Dendritic cell treated with granulocyte-macrophage colony-stimulating factor and Interleukin-4, amounts not matched to agents 40 ng/mL and 50 ng/mL, for 4 days (primary cell): ENCODE data around the gene NKX1-2.
"Not testable (repeated sequence)": the region's sequence is repeated elsewhere in the genome, so short reads cannot be mapped to it uniquely, and the experiment has no call there.

ENCODE experiments used
- H3K27ac Mint-ChIP-seq: one replicate; pipeline ENCODE4 v1.8.0; 2022; ENCODE audit warnings: mild to moderate bottlenecking, mixed read lengths
- H3K27me3 Mint-ChIP-seq: one replicate; pipeline ENCODE4 v1.8.0; 2022; ENCODE audit warnings: mild to moderate bottlenecking, mixed read lengths
- H3K36me3 Mint-ChIP-seq: one replicate; pipeline ENCODE4 v1.8.0; 2022; ENCODE audit warnings: low read depth, mixed read lengths
- H3K4me1 Mint-ChIP-seq: one replicate; pipeline ENCODE4 v1.8.0; 2022; ENCODE audit warnings: low read depth, mixed read lengths
- H3K4me3 Mint-ChIP-seq: one replicate; pipeline ENCODE4 v1.8.0; 2022; ENCODE audit warnings: mild to moderate bottlenecking, moderate library complexity, mixed read lengths
- H3K9me3 Mint-ChIP-seq: one replicate; pipeline ENCODE4 v1.8.0; 2022; ENCODE audit warnings: mixed read lengths
- intact Hi-C: fragments of 100-400 bp; cut with micrococcal nuclease; formaldehyde crosslinking; loops from one replicate; pipeline ENCODE4 v1.15.0; 2022

The NKX1-2 gene

DNA sequence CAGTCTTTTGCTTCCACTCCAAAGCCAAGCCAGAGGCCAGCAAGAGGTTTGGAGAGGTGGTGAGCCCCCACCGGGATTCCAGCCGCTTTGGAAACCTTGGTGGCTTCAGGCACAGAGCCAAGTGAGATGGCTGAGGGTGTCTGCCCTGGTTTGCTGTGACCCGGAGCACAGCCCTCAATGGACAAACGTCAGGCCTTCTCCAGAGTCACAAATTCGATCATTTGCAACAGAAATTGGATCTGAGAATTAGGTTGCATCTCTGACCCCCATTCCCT, 885 bp upstream of the NKX1-2 start:
- Mint-ChIP-seq H3K27me3 (peaks cover 95% of the 10 kb centered on the region), H3K4me1 (peaks cover 15% of the 10 kb centered on the region), H3K27ac (no peak overlapping the region), H3K9me3 (no peaks in the 10 kb centered on the region), H3K36me3 (no peaks in the 10 kb centered on the region), H3K4me3 (no peak overlapping the region)
- intact Hi-C loops, result no loop called here

GRCh38 chr10:124449170-124450011, 444 bp downstream of the NKX1-2 start:
- no peaks in the 10 kb centered on the region for H3K9me3 Mint-ChIP-seq
- H3K27me3 Mint-ChIP-seq, result peaks cover 92% of the 10 kb centered on the region
- intact Hi-C loops, result no loop called here
- no peaks in the 10 kb centered on the region for H3K36me3 Mint-ChIP-seq
- peak overlapping the region; percentile 5 for H3K4me3 Mint-ChIP-seq
- H3K4me1 Mint-ChIP-seq, result peaks cover 15% of the 10 kb centered on the region
- H3K27ac Mint-ChIP-seq, result no peak overlapping the region

DNA sequence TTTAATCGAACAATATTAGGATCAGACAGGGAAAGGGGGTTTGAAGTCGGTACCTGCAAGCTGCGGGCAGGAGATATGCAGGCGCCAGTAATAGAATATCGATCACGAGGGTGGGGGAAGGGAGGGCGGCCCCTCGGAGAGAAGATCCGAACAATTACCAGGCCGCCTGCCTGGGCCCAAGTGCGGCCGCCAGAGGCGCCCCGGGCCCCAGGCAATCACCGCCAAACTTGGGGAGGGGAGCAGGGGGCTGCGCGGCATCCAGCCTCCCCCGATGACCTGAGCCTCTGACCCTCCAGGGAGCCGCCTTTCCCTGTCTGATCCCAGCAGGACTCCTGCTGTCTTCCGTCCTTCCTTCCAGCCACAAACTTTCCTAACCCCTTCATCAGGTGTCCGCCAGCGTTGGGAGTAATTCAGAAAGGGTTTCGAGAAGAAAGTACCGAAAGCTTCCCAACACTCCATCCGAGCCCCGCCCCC, 1.1 kb downstream of the NKX1-2 start:
- Mint-ChIP-seq H3K27me3 (peaks cover 91% of the 10 kb centered on the region), H3K36me3 (no peaks in the 10 kb centered on the region), H3K9me3 (no peaks in the 10 kb centered on the region), H3K27ac (no peak overlapping the region), H3K4me3 (no peak overlapping the region), H3K4me1 (peaks cover 15% of the 10 kb centered on the region)
- intact Hi-C loops, result no loop called here

GRCh38 chr10:124447751-124448466, 1.9 kb downstream of the NKX1-2 start:
- Mint-ChIP-seq H3K4me1 (peaks cover 15% of the 10 kb centered on the region), H3K36me3 (no peaks in the 10 kb centered on the region), H3K9me3 (no peaks in the 10 kb centered on the region), H3K27me3 (peaks cover 90% of the 10 kb centered on the region), H3K27ac (no peak overlapping the region), H3K4me3 (no peak overlapping the region)
- intact Hi-C loops, result no loop called here

- H3K4me1 Mint-ChIP-seq, result peaks cover 15% of the 10 kb centered on the region
- no peak overlapping the region for H3K27ac Mint-ChIP-seq
- no peaks in the 10 kb centered on the region for H3K9me3 Mint-ChIP-seq
- no peaks in the 10 kb centered on the region for H3K36me3 Mint-ChIP-seq
- intact Hi-C loops, result no loop called here
- peaks cover 86% of the 10 kb centered on the region for H3K27me3 Mint-ChIP-seq
- H3K4me3 Mint-ChIP-seq, result no peak overlapping the region
Observed at GRCh38 chr10:124446830-124447750, 2.7 kb downstream of the NKX1-2 start.

DNA sequence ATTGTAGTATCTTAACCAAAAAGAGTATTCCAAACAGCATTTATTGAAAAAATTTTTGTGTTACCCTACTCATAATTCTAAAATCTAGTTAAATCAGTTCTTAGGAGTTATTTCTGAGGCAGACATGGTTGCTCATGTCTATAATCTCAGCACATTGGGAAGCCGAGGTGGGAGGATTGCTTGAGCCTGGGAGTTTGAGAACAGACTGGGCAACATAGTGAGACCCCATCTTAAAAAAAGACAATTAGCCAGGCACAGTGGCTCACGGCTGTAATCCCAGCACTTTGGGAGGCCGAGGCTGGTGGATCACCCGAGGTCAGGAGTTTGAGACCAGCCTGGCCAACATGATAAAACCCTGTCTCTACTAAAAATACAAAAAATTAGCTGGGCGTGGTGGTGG, 8.1 kb downstream of the NKX1-2 start:
- H3K36me3 Mint-ChIP-seq, H3K9me3 Mint-ChIP-seq, H3K27ac Mint-ChIP-seq, H3K4me1 Mint-ChIP-seq, H3K4me3 Mint-ChIP-seq, intact Hi-C loops: not testable (repeated sequence)
- peaks cover 52% of the 10 kb centered on the region for H3K27me3 Mint-ChIP-seq

DNA sequence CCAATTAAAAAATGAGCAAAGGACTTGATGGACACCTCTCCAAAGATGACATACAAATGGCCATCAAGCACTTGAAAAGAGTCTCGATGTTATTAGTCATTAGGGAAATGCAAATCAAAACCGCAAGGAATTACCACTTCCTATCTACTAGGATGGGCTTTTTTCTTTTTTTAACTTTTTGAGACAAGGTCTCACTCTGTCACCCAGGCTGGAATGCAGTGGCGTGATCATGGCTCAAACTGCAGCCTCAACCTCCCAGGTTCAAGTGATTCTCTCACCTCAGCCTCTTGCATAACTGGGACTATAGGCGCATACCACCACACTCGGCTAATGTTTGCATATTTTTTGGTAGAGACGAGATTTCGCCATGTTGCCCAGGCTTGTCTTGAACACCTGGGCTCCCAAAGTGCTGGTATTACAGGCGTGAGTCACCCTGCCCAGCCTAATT, 13.6 kb downstream of the NKX1-2 start:
- intact Hi-C loops, result no loop called here
- Mint-ChIP-seq H3K36me3 (no peaks in the 10 kb centered on the region), H3K27me3 (peaks cover 21% of the 10 kb centered on the region), H3K27ac (no peak overlapping the region), H3K4me3 (no peak overlapping the region), H3K9me3 (no peaks in the 10 kb centered on the region), H3K4me1 (no peaks in the 10 kb centered on the region)

GRCh38 chr10:124435683-124436082, 14.2 kb downstream of the NKX1-2 start:
- H3K36me3 Mint-ChIP-seq, intact Hi-C loops, H3K27ac Mint-ChIP-seq, H3K4me3 Mint-ChIP-seq, H3K4me1 Mint-ChIP-seq, H3K9me3 Mint-ChIP-seq: not testable (repeated sequence)
- peaks cover 23% of the 10 kb centered on the region for H3K27me3 Mint-ChIP-seq

DNA sequence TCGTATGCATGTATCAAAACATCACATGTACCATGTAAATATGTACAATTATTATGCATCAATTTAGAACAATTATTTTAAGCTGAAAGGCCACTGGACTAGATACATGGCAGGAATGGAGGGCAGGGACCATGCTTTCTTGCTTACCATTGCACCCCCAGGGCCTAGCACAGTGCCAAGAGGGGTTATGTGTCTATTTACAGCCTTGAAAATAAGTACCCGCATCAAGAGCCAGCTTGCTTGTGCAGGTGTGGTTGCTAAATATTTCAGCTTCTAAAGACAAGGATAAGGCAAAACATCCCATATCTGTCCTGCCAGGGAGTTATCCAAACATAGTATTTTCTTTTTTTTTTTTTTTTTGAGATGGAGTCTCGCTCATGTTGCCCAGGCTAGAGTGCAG, 16.4 kb downstream of the NKX1-2 start:
- H3K4me3 Mint-ChIP-seq, result no peak overlapping the region
- H3K4me1 Mint-ChIP-seq, result no peaks in the 10 kb centered on the region
- intact Hi-C loops, result no loop called here
- H3K36me3 Mint-ChIP-seq, result no peaks in the 10 kb centered on the region
- H3K27me3 Mint-ChIP-seq, result peaks cover 35% of the 10 kb centered on the region
- no peaks in the 10 kb centered on the region for H3K9me3 Mint-ChIP-seq
- H3K27ac Mint-ChIP-seq, result no peak overlapping the region

DNA sequence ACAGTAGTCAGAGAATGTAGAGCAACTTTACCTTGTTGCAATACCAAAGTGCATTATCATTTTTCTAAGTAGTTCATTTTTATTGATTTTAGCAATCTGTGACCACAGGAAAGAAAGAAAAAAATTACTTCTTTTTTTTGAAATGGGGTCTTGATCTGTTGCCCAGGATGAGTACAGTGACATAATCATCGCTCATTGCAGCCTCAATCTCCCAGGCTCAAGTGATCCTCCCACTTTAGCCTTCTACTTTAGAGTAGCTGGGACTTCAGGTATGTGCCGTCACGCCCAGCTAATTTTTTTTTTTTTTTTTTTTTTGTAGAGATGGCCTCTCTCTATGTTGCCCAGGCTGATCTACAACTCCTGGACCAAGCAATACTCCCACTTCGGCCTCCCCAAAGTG, 19.8 kb downstream of the NKX1-2 start:
- intact Hi-C loops, result no loop called here
- H3K4me3 Mint-ChIP-seq, result no peak overlapping the region
- H3K36me3 Mint-ChIP-seq, result no peaks in the 10 kb centered on the region
- H3K27ac Mint-ChIP-seq, result no peak overlapping the region
- H3K9me3 Mint-ChIP-seq, result no peaks in the 10 kb centered on the region
- H3K4me1 Mint-ChIP-seq, result no peaks in the 10 kb centered on the region
- peaks cover 48% of the 10 kb centered on the region for H3K27me3 Mint-ChIP-seq

- Mint-ChIP-seq H3K27me3 (peaks cover 48% of the 10 kb centered on the region), H3K9me3 (no peaks in the 10 kb centered on the region), H3K4me3 (no peak overlapping the region), H3K36me3 (no peaks in the 10 kb centered on the region), H3K27ac (no peak overlapping the region), H3K4me1 (no peaks in the 10 kb centered on the region)
- intact Hi-C loops, result no loop called here
Observed at GRCh38 chr10:124429576-124429975, 20.3 kb downstream of the NKX1-2 start.

GRCh38 chr10:124428207-124428777, 21.5 kb downstream of the NKX1-2 start:
- no peaks in the 10 kb centered on the region for H3K4me1 Mint-ChIP-seq
- intact Hi-C loops, result no loop called here
- H3K4me3 Mint-ChIP-seq, result no peak overlapping the region
- peaks cover 56% of the 10 kb centered on the region for H3K27me3 Mint-ChIP-seq
- no peak overlapping the region for H3K27ac Mint-ChIP-seq
- no peaks in the 10 kb centered on the region for H3K9me3 Mint-ChIP-seq
- H3K36me3 Mint-ChIP-seq, result no peaks in the 10 kb centered on the region

DNA sequence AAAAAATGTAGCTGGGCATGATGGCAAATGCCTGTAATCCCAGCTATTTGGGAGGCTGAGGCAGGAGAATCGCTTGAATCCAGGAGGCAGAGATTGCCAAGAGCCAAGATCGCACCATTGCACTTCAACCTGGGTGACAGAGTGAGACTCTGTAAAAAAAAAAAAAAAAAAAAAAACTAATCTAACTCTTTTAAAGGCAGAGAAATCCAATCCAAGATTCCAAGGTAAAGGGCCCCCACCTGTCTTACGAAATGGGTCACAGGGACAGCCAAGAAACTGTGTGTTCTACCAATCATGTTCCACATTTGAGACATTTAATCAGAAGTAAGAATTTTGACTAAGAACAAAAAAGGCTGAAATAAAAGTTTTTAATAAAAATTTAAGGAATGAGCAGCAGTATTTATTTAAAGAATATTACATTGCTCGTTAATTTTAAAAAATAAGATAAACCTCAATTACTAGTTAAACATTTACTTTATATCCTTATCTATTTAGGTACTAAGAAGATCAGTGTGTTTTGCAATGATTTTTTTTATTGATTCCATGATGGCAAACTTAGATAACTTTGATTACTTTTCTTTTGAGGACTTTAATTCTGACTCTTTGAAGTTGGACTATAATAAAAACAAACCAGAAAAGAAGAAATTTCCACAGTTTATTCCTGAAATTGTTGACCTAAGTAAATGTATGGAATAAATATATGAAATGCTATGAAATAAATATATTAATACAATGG, 24.4 kb downstream of the NKX1-2 start:
- no peak overlapping the region for H3K27ac Mint-ChIP-seq
- H3K9me3 Mint-ChIP-seq, result no peaks in the 10 kb centered on the region
- no peaks in the 10 kb centered on the region for H3K36me3 Mint-ChIP-seq
- no peaks in the 10 kb centered on the region for H3K4me1 Mint-ChIP-seq
- intact Hi-C loops, result no loop called here
- H3K27me3 Mint-ChIP-seq, result peaks cover 65% of the 10 kb centered on the region
- no peak overlapping the region for H3K4me3 Mint-ChIP-seq
